Measurements from ENCODE around the gene UBE2U.

Gene UBE2U

DNA sequence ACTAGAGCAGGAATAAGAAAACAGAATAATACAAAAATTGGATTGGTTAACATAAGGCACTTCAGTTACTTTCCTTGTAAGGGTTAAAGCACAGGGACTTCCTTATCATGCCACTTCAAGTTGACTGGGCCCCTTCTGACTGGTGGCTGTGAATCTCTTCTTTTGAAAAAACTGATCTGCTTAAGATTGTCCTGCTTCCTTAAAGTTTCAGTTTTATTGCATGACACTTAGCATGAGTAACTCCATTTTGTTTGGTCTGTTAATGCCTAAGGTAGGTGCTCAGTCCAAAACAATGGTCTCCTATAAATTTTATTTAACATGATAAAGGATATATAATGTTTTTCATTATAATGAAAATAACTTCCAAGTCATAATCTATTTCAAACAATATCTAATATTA is 37.6 kb downstream of the UBE2U start (continued):
- no peak for TF ChIP-seq ZNF704 (tag by site-specific recombination; IDR thresholded peaks at IDR 0.05)
- no peak for TF ChIP-seq KLF10 (tag by site-specific recombination; IDR thresholded peaks at IDR 0.05)
- TF ChIP-seq, protein P1, sequence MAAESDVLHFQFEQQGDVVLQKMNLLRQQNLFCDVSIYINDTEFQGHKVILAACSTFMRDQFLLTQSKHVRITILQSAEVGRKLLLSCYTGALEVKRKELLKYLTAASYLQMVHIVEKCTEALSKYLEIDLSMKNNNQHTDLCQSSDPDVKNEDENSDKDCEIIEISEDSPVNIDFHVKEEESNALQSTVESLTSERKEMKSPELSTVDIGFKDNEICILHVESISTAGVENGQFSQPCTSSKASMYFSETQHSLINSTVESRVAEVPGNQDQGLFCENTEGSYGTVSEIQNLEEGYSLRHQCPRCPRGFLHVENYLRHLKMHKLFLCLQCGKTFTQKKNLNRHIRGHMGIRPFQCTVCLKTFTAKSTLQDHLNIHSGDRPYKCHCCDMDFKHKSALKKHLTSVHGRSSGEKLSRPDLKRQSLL (tag by site-specific recombination; IDR thresholded peaks at IDR 0.05): no peak
- TF ChIP-seq ZNF544 (tag by site-specific recombination; IDR thresholded peaks at IDR 0.05): no peak

DNA sequence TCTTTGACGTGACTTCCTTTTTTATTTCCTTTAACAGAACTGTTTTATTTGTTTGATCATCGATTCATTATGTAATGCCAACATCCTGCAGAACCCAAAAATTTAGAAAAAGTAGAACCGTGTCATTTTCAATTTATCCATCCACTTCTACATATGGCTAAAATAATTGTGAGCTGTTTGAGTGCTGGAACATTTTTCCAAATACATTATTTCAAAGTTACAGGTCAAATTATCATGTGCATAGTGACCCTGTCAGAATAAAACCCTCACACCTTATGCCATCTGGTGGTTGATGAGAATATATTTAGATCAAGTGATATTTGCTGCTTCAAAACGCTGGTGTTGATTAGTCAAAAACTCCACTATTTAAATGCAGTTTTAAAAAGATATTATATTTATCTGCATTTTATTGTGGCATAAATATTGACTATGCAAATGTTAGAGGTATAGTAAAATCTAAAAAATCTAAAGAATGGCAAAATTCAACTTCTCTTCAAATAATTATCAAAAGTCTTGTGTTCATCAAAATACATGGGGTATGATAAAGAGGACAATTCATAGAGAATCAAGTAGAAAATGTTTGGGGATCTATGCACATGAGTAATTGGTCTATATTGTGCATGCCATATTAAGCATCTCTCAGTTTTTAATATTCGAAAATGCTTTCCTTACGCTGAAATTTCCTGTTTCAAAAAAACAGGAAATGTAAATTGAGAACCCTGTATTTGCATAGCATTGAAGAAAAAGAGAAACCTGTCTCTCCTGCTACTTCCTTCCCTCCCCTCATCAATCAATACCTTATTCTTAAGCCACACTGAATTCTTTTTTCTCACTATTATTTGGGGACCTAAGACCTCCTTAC is 39.7 kb downstream of the UBE2U start:
- H3K9me3 ChIP-seq (ENCODE audit: control insufficient read depth, insufficient read depth, low read depth, low read length): no peaks in the 10 kb centered on the region
- peak; percentile 63 for TF ChIP-seq ZNF654 (tag by site-specific recombination; IDR thresholded peaks at IDR 0.05; ENCODE audit: low read depth)
- TF ChIP-seq ZFP37 (tag by site-specific recombination; IDR thresholded peaks at IDR 0.05): no peak
- peak; percentile 27; the same call in 1 of the 2 replicates for TF ChIP-seq SCRT2 (tag by site-specific recombination; IDR thresholded peaks at IDR 0.05)
- TF ChIP-seq, protein P2, sequence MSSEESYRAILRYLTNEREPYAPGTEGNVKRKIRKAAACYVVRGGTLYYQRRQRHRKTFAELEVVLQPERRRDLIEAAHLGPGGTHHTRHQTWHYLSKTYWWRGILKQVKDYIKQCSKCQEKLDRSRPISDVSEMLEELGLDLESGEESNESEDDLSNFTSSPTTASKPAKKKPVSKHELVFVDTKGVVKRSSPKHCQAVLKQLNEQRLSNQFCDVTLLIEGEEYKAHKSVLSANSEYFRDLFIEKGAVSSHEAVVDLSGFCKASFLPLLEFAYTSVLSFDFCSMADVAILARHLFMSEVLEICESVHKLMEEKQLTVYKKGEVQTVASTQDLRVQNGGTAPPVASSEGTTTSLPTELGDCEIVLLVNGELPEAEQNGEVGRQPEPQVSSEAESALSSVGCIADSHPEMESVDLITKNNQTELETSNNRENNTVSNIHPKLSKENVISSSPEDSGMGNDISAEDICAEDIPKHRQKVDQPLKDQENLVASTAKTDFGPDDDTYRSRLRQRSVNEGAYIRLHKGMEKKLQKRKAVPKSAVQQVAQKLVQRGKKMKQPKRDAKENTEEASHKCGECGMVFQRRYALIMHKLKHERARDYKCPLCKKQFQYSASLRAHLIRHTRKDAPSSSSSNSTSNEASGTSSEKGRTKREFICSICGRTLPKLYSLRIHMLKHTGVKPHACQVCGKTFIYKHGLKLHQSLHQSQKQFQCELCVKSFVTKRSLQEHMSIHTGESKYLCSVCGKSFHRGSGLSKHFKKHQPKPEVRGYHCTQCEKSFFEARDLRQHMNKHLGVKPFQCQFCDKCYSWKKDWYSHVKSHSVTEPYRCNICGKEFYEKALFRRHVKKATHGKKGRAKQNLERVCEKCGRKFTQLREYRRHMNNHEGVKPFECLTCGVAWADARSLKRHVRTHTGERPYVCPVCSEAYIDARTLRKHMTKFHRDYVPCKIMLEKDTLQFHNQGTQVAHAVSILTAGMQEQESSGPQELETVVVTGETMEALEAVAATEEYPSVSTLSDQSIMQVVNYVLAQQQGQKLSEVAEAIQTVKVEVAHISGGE (tag by site-specific recombination; conservative IDR thresholded peaks at IDR 0.05; ENCODE audit: low read depth): 0 out of 2 replicates have a peak, but pooled peaks have one; percentile 16
- H3K36me3 ChIP-seq (ENCODE audit: control insufficient read depth in 2 of 2, insufficient read depth in 1 of 2, low read length in 2 of 2): no peaks in the 10 kb centered on the region
- POLR2A ChIA-PET: no interaction called here
- no peak overlapping the region for H3K27ac ChIP-seq (ENCODE audit: extremely low read depth, low read depth, low read length)
- CTCF ChIA-PET: interaction anchor here (0.6 to 4.5 kb wide), 33 partner anchors 9 to 1716 kb away, joined by 3 to 44 read pairs (median 5); no protein-coding TSS in a partner anchor
- no peak overlapping the region for H3K4me3 ChIP-seq (ENCODE audit: low read depth, low read length)
- peaks cover 10% of the 10 kb centered on the region for H3K4me1 ChIP-seq (ENCODE audit: control insufficient read depth, insufficient read depth, low read length)

DNA sequence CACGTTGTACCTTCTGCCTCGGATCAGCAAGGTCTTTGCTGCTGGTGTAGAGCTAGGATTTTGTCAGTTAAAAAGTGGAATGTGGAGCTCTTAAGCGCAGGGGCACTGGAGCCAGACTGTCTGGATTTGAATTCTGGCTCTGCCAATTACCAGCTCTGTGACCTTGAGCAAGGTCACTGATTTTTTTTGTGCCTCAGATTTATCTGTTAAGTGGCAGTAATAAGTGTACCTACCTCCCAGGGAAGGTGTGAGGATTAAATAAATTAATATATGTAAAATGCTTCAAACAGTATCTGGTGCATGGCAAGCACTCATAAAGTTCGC is 40.3 kb downstream of the UBE2U start:
- ChIA-PET CTCF (interaction anchor here (0.7 to 4.5 kb wide), 12 partner anchors 13 to 1093 kb away, joined by 3 to 44 read pairs (median 4); no protein-coding TSS in a partner anchor), POLR2A (no interaction called here)
- TF ChIP-seq ZNF280D (tag by site-specific recombination; IDR thresholded peaks at IDR 0.05) (no peak), ZNF175 (tag by site-specific recombination; IDR thresholded peaks at IDR 0.05) (no peak), SETDB1 (IDR thresholded peaks at IDR 0.05; ENCODE audit: insufficient read length, low read length) (peak; percentile 13)
- H3K27ac ChIP-seq (ENCODE audit: extremely low read depth, low read depth, low read length): no peak overlapping the region
- H3K4me3 ChIP-seq (ENCODE audit: low read depth, low read length): no peak overlapping the region
- H3K9me3 ChIP-seq (ENCODE audit: control insufficient read depth, insufficient read depth, low read depth, low read length): no peaks in the 10 kb centered on the region
- H3K4me1 ChIP-seq (ENCODE audit: control insufficient read depth, insufficient read depth, low read length): peaks cover 14% of the 10 kb centered on the region
- no peaks in the 10 kb centered on the region for H3K36me3 ChIP-seq (ENCODE audit: control insufficient read depth in 2 of 2, insufficient read depth in 1 of 2, low read length in 2 of 2)
